Omental fat pad (tissue), 4 donors: Measurements from ENCODE around the gene LRRC59. TPM values are rescaled to one million over a fixed set of nuclear protein-coding genes. Genes with fewer than 3 reads are reported as not detected.
"Not testable (repeated sequence)": the region's sequence is repeated elsewhere in the genome, so short reads cannot be mapped to it uniquely, and the experiment has no call there.

Experiments
- ATAC-seq: fragments of 150-250 bp; one replicate; pipeline ENCODE4 v1.9.1; 2016; ENCODE audit warnings: mild to moderate bottlenecking, moderate library complexity; ENCODE audit not compliant: low FRiP score
- DNase-seq: peaks from one replicate; pipeline ENCODE4 v3.0.0-alpha.2; 2019; ENCODE audit warnings: low spot score
- CTCF ChIP-seq, 3 donors: fragments of 450-650 bp; IDR thresholded peaks; one replicate each; pipeline ENCODE4 v1.5.1; 2016 to 2017; ENCODE audit warnings: antibody characterized with exemption in 3 of 3, mild to moderate bottlenecking in 3 of 3, moderate library complexity in 2 of 3
- total RNA-seq, 4 donors: library from RNA; depleted of rRNA; stranded (reverse); fragments of >200 nt; gene quantifications; one replicate each; pipeline ENCODE4 v1.1.0, GENCODE V29; 2016

Gene LRRC59
- total RNA-seq, 4 donors from 2014 or later = 53.6 to 193 (median 102) TPM

DNA sequence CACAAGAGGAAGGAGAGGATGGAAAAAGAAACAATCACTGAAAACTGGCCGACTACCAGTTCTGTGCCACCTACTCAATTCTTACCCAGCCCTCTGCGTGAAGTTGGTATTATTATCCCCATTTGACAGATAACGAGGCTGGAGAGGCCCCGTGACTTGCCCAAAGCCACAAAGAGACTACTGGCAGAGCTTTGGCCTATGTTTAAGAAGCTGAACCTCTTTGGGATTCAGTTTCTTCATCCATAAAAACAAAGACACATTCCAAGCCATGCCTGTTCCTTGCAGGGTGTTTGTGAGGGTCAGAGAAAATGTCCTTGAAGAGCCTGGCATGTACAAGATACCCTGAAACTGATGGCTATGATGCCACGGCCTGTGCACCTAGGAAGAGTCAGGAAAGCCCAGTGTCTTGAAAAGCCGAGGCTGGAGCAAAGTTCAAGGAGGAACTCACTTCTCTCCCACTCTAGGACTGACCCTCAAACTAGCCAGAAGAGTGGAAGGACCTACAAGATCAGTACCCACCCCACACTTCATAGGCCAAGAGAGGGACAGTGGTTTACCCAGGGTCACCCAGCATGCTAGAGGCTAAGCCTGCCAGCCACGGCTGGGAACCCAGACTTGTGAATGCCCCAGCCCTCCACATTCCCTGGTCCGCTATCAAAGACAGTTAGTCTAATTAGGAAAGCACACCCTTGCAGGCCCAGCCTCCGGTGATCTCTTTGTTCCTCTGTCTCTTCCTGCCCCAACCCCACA is 27.1 kb upstream of the LRRC59 start:
- ATAC-seq (no peak), DNase-seq (no peak)
- TF ChIP-seq CTCF (IDR thresholded peaks at IDR 0.05) = no peak

- no peak for TF ChIP-seq CTCF (IDR thresholded peaks at IDR 0.05)
- no peak for DNase-seq
- ATAC-seq = no peak
These were observed 26.3 kb upstream of the LRRC59 start for GRCh38 chr17:50423553-50424159.

- ATAC-seq (no peak), DNase-seq (no peak)
- TF ChIP-seq CTCF (IDR thresholded peaks at IDR 0.05) = no peak
These were observed 25.4 kb upstream of the LRRC59 start for GRCh38 chr17:50422738-50423137.

- no peak for ATAC-seq
- no peak for DNase-seq
- TF ChIP-seq CTCF (IDR thresholded peaks at IDR 0.05) = no peak
These were observed 24.2 kb upstream of the LRRC59 start for GRCh38 chr17:50421308-50422051.

GRCh38 chr17:50420419-50421112 is 23.2 kb upstream of the LRRC59 start:
- no peak for TF ChIP-seq CTCF (IDR thresholded peaks at IDR 0.05)
- DNase-seq (no peak), ATAC-seq (no peak)

DNA sequence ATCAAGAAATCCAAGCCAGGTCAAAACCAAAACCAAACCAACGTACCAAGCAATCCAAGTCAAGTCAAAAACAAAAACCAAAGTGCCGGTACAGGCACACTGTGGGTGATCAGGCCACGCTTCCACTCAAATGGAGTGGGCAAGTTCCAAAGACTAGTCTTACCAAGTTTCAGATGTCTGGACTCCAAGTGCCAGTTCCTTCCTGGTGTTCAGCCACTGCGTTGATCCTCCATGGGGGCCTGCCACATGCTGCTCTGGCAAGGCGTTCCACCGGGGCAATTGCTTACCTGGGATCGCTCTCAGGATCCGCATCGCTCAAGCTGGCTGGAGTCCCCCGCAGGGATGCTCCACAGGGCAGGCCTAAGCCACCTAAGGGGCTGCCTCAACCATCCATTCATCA is 22.3 kb upstream of the LRRC59 start:
- DNase-seq, ATAC-seq: not testable (repeated sequence)

DNA sequence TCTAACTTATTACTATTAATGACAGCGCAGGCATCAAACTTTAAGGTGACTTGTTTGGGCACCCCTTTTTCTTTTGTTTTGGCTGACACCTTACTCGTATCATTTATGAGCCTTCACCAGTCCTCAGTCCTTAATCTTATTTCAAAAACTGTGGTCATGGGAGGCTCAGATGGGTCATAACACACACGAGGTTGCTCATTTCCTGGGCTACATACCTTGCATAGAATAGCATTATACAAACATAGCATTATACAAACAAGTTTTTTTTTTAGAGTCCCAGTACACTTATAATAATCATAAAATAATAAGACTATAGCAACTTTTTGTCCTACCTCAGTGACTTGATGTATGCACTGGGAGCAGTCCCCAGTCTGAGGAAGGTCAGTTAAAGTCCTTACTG is 17.5 kb upstream of the LRRC59 start:
- no peak for DNase-seq
- TF ChIP-seq CTCF (IDR thresholded peaks at IDR 0.05) = no peak
- ATAC-seq = no peak
